Ishikawa (cell line): ENCODE data around the gene NDUFAB1.

ENCODE experiments used
- CEBPB ChIP-seq: IDR thresholded peaks from 2 replicates; pipeline ENCODE4 v1.6.1; 2012
- CREB1 ChIP-seq: IDR thresholded peaks from 2 replicates; pipeline ENCODE4 v1.6.1; 2012; ENCODE audit warnings: low read depth
- EGR1 ChIP-seq: IDR thresholded peaks from 2 replicates; pipeline ENCODE4 v1.6.1; 2012
- EP300 ChIP-seq: IDR thresholded peaks from 2 replicates; pipeline ENCODE4 v1.6.1; 2012; ENCODE audit warnings: borderline replicate concordance
- FOXM1 ChIP-seq: IDR thresholded peaks from 2 replicates; pipeline ENCODE4 v1.6.1; 2012; ENCODE audit warnings: low read depth, borderline replicate concordance
- NFIC ChIP-seq: IDR thresholded peaks from 2 replicates; pipeline ENCODE4 v1.6.1; 2012
- RAD21 ChIP-seq: IDR thresholded peaks from 2 replicates; pipeline ENCODE4 v1.6.1; 2012; ENCODE audit warnings: low read depth
- TAF1 ChIP-seq: IDR thresholded peaks from 2 replicates; pipeline ENCODE4 v1.6.1; 2012; ENCODE audit warnings: low read depth, mild to moderate bottlenecking
- TCF12 ChIP-seq: IDR thresholded peaks from 2 replicates; pipeline ENCODE4 v1.6.1; 2012; ENCODE audit warnings: low read depth
- TEAD4 ChIP-seq: IDR thresholded peaks from 2 replicates; pipeline ENCODE4 v1.6.1; 2012
- YY1 ChIP-seq: IDR thresholded peaks from 2 replicates; pipeline ENCODE4 v1.6.1; 2012; ENCODE audit warnings: low read depth
- TF ChIP-seq, protein P1 (sequence below): IDR thresholded peaks from 2 replicates; pipeline ENCODE4 v1.6.1; 2012
- TF ChIP-seq, protein P2 (sequence below): IDR thresholded peaks from 2 replicates; pipeline ENCODE4 v1.6.1; 2012
- TF ChIP-seq, protein P3 (sequence below): IDR thresholded peaks from 2 replicates; pipeline ENCODE4 v1.6.1; 2012; ENCODE audit warnings: low read depth, mild to moderate bottlenecking

Gene NDUFAB1

DNA sequence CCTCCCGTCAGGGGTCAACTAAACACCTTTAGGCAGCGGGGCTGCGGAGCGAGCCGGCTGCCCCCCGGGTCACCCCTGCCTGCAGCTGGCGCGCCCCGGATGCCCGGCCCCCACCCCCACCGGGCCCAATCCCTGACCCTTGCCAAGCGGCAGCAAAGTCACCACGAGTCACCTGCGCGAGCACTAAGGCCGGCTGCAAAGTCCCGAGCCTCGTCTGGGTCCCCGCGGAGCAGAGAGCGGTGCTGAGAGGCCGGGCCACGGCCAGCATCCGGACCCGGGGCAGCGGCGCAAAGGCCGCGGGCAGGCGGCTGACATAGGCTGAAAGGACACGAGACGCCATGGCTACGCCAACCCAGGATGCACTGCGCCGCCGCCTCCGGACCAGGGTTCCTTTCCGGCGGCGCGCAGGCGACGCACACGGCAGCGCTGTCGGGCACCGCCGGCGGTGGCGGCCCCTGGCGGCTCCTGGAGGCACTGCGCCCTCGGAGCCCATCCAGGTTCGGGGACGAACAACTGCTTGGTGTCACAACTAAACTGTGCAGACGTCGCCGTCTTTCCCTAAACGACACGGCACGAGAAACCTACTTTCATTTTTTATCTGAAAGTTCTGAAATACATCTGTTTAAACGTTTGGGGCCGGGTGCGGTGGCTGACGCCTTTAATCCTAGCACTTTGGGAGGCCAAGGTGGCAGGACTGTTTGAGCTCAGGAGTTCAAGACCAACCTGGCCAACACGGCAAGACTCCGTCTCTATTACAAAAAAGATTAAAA, at the start of gene NDUFAB1:
TSS of gene NDUFAB1 (minus strand) at position 366 of the 770 bp plus-strand sequence. CDS start at position 340, 26 bp downstream.
- TF ChIP-seq NFIC = no peak
- TF ChIP-seq YY1 = peak; percentile 94
- TF ChIP-seq, protein P1, sequence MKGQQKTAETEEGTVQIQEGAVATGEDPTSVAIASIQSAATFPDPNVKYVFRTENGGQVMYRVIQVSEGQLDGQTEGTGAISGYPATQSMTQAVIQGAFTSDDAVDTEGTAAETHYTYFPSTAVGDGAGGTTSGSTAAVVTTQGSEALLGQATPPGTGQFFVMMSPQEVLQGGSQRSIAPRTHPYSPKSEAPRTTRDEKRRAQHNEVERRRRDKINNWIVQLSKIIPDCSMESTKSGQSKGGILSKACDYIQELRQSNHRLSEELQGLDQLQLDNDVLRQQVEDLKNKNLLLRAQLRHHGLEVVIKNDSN = peak; percentile 27; the same call in 1 of the 2 replicates
- peak; percentile 77 for TF ChIP-seq EGR1
- peak; percentile 57 for TF ChIP-seq TCF12
- TF ChIP-seq RAD21 = peak; percentile 18; the same call in 1 of the 2 replicates
- TF ChIP-seq, protein P2, sequence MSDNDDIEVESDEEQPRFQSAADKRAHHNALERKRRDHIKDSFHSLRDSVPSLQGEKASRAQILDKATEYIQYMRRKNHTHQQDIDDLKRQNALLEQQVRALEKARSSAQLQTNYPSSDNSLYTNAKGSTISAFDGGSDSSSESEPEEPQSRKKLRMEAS = peak; percentile 79
- TF ChIP-seq, protein P3, sequence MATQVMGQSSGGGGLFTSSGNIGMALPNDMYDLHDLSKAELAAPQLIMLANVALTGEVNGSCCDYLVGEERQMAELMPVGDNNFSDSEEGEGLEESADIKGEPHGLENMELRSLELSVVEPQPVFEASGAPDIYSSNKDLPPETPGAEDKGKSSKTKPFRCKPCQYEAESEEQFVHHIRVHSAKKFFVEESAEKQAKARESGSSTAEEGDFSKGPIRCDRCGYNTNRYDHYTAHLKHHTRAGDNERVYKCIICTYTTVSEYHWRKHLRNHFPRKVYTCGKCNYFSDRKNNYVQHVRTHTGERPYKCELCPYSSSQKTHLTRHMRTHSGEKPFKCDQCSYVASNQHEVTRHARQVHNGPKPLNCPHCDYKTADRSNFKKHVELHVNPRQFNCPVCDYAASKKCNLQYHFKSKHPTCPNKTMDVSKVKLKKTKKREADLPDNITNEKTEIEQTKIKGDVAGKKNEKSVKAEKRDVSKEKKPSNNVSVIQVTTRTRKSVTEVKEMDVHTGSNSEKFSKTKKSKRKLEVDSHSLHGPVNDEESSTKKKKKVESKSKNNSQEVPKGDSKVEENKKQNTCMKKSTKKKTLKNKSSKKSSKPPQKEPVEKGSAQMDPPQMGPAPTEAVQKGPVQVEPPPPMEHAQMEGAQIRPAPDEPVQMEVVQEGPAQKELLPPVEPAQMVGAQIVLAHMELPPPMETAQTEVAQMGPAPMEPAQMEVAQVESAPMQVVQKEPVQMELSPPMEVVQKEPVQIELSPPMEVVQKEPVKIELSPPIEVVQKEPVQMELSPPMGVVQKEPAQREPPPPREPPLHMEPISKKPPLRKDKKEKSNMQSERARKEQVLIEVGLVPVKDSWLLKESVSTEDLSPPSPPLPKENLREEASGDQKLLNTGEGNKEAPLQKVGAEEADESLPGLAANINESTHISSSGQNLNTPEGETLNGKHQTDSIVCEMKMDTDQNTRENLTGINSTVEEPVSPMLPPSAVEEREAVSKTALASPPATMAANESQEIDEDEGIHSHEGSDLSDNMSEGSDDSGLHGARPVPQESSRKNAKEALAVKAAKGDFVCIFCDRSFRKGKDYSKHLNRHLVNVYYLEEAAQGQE = no peak
- peak; percentile 86 for TF ChIP-seq TAF1
- peak; percentile 53; the same call in 1 of the 2 replicates for TF ChIP-seq EP300

DNA sequence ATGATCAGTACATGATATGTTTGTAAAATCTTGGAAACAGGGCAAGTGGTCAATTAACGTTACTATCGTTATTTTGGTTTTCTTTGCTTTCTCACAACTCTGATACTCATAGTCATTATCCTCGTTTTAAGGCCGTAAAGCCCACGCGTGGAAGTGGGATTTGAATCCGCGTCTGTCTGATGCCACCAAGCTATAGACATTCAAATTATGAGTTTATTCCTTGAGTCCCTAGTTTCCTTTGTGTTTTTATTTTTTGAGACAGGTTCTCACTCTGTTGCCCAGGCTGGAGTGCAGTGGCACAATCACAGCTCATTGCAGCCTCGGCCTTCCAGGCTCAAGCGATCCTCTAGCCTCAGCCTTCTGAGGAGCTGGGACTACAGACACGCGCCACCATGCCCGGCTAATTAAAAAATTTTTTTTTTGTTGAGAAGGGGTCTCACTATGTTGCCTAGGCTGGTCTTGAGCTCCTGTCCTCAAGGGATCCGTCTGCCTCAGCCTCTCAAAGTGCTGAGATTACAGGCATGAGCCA, 46.2 kb upstream of the NDUFAB1 start:
- TF ChIP-seq, protein P3 = no peak
- TF ChIP-seq, protein P2 = no peak
- TF ChIP-seq, protein P1 = no peak
- TF ChIP-seq CREB1 = no peak
- no peak for TF ChIP-seq TEAD4
- TF ChIP-seq FOXM1 = no peak
- TF ChIP-seq EGR1 = no peak
- TF ChIP-seq TCF12 = no peak
- TF ChIP-seq CEBPB = no peak
- TF ChIP-seq YY1 = no peak
- TF ChIP-seq TAF1 = no peak

DNA sequence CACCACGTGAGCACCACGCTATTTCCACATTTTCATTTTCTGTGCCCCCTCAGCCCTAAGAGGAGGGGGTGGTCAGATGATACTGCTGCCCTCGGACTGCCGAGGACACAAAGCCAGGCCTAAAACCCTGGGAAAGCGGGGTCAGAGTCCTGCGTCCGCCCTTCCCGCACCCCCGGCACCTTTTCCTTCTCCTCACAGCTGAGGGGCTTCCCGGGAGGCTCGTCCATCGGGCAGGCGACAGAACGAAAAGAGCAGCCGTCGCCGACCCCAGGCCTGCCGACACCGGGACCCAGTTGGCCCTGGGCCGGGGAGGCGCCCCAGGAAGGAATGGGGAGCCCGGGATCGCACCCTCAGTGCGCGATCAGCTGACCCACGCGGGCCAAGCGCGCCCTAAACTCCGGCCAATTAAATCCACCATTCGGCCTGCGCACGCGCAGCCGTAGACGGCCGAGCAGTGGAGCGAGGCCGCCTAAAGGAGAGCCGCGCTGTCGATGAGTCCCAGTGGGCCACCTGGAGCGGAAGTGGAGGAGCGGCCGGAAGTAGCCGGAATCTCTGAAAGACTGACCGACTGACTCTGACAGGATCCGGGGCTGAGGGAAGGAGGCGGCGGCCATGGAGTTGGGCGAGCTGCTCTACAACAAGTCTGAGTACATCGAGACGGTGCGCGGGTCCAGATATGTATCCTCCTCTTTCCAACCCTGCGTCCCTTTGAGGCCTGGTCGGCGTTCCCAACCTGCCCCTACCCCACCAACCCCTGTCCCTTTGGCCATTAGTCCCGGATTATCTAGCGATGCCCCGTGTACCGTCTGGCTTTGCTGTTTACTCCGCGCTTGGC, 45.0 kb upstream of the NDUFAB1 start, which contains the start of the genes DCTN5 and PALB2:
TSS of gene DCTN5 (plus strand) at position 536 of the 835 bp plus-strand sequence. CDS start at position 613, 77 bp downstream.
TSS of gene PALB2 (minus strand) at position 380 of the 835 bp plus-strand sequence. CDS start at position 227, 153 bp downstream.
- no peak for TF ChIP-seq CEBPB
- no peak; the same call in 1 of the 2 replicates for TF ChIP-seq EP300
- TF ChIP-seq, protein P3 = no peak
- TF ChIP-seq, protein P1 = peak; percentile 96
- peak; percentile 36; the same call in 1 of the 2 replicates for TF ChIP-seq CREB1
- peak; percentile 79 for TF ChIP-seq YY1
- TF ChIP-seq RAD21 = no peak
- peak; percentile 69 for TF ChIP-seq TAF1
- TF ChIP-seq TCF12 = peak; percentile 62
- TF ChIP-seq FOXM1 = peak; percentile 55; the same call in 1 of the 2 replicates
- TF ChIP-seq TEAD4 = no peak
- peak; percentile 19; the same call in 1 of the 2 replicates for TF ChIP-seq NFIC
- TF ChIP-seq, protein P2 = peak; percentile 87
- TF ChIP-seq EGR1 = no peak
